ENCODE measurements around the gene TBL1XR1. TPM values are rescaled to one million over a fixed set of nuclear protein-coding genes. Genes with fewer than 3 reads are reported as not detected.

Gene TBL1XR1
- total RNA-seq, 1 donor from 2014 or later = 102 TPM

GRCh38 chr3:176994393-176994792 is 202.9 kb downstream of the TBL1XR1 start:
- TF ChIP-seq, protein P1, sequence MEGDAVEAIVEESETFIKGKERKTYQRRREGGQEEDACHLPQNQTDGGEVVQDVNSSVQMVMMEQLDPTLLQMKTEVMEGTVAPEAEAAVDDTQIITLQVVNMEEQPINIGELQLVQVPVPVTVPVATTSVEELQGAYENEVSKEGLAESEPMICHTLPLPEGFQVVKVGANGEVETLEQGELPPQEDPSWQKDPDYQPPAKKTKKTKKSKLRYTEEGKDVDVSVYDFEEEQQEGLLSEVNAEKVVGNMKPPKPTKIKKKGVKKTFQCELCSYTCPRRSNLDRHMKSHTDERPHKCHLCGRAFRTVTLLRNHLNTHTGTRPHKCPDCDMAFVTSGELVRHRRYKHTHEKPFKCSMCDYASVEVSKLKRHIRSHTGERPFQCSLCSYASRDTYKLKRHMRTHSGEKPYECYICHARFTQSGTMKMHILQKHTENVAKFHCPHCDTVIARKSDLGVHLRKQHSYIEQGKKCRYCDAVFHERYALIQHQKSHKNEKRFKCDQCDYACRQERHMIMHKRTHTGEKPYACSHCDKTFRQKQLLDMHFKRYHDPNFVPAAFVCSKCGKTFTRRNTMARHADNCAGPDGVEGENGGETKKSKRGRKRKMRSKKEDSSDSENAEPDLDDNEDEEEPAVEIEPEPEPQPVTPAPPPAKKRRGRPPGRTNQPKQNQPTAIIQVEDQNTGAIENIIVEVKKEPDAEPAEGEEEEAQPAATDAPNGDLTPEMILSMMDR (IDR thresholded peaks at IDR 0.05; ENCODE audit: borderline replicate concordance) = no peak
- intact Hi-C loops (cut with micrococcal nuclease) = no loop called here
- Histone ChIP-seq H3K9me3 (replicated peaks) (peaks cover 11% of the 10 kb centered on the region), H3K36me3 (no peaks in the 10 kb centered on the region), H3K27ac (replicated peaks) (no peak overlapping the region), H3K4me3 (no peak overlapping the region), H3K4me1 (no peaks in the 10 kb centered on the region), H3K27me3 (ENCODE audit: low read depth) (no peaks in the 10 kb centered on the region)
- DNase-seq = no peak

GRCh38 chr3:176992978-176993377 is 204.3 kb downstream of the TBL1XR1 start:
- TF ChIP-seq, protein P1 (IDR thresholded peaks at IDR 0.05; ENCODE audit: borderline replicate concordance) = no peak
- H3K4me3 ChIP-seq = no peak overlapping the region
- intact Hi-C loops (cut with micrococcal nuclease) = no loop called here
- no peak for DNase-seq
- H3K4me1 ChIP-seq = peaks cover 5% of the 10 kb centered on the region
- H3K36me3 ChIP-seq = no peaks in the 10 kb centered on the region
- no peak overlapping the region for H3K27ac ChIP-seq (replicated peaks)
- no peaks in the 10 kb centered on the region for H3K27me3 ChIP-seq (ENCODE audit: low read depth)
- peaks cover 11% of the 10 kb centered on the region for H3K9me3 ChIP-seq (replicated peaks)

DNA sequence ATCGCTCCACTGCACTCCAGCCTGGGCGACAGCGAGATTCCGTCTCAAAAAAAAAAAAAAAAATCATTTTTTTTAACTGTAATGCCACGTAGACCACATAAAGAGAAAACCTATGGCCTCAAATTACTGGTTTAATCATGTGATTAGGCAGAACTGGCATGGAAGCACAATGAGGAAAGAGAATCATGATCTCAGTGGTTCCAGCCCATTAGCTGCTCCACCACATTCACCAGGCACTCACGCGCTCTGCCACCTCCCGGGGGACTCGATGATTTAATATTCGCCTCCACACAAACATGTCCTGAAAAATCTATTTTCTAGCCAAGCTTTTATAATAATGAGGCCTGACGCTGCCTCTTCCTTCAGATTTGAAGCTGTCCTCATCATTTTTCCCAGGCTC is 204.7 kb downstream of the TBL1XR1 start:
- Histone ChIP-seq H3K27me3 (ENCODE audit: low read depth) (no peaks in the 10 kb centered on the region), H3K9me3 (replicated peaks) (peaks cover 11% of the 10 kb centered on the region), H3K4me1 (peaks cover 6% of the 10 kb centered on the region), H3K36me3 (no peaks in the 10 kb centered on the region), H3K27ac (replicated peaks) (no peak overlapping the region), H3K4me3 (no peak overlapping the region)
- DNase-seq = no peak
- TF ChIP-seq, protein P1 (IDR thresholded peaks at IDR 0.05; ENCODE audit: borderline replicate concordance) = no peak
- intact Hi-C loops (cut with micrococcal nuclease) = no loop called here

DNA sequence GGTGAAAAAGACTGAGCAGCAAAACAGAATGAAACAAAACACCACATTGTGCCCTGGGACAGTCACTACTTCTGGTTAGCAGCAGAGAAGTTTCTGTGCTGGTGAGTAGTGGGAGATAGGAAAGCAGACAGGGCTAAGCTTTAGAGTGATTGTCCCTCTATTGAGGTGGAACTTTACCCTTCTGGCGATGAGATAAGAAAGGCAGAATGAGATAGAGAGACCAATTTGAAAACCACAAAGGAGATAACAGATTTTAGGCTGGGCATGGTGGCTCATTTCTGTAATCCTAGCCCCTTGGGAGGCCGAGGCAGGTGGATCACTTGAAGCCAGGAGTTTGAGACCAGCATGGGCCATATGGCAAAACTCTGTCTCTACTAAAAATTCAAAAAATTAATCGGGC is 208.5 kb downstream of the TBL1XR1 start:
- Histone ChIP-seq H3K36me3 (no peaks in the 10 kb centered on the region), H3K27ac (replicated peaks) (no peak overlapping the region), H3K4me3 (no peak overlapping the region), H3K4me1 (peaks cover 6% of the 10 kb centered on the region), H3K9me3 (replicated peaks) (peaks cover 11% of the 10 kb centered on the region), H3K27me3 (ENCODE audit: low read depth) (no peaks in the 10 kb centered on the region)
- no peak for DNase-seq
- intact Hi-C loops (cut with micrococcal nuclease) = no loop called here
- TF ChIP-seq, protein P1 (IDR thresholded peaks at IDR 0.05; ENCODE audit: borderline replicate concordance) = no peak

GRCh38 chr3:176987901-176988650 is 209.2 kb downstream of the TBL1XR1 start:
- H3K27me3 ChIP-seq (ENCODE audit: low read depth) = no peaks in the 10 kb centered on the region
- H3K9me3 ChIP-seq (replicated peaks) = peaks cover 11% of the 10 kb centered on the region
- no peak overlapping the region for H3K27ac ChIP-seq (replicated peaks)
- peaks cover 6% of the 10 kb centered on the region for H3K4me1 ChIP-seq
- no peaks in the 10 kb centered on the region for H3K36me3 ChIP-seq
- intact Hi-C loops (cut with micrococcal nuclease) = no loop called here
- DNase-seq = no peak
- H3K4me3 ChIP-seq = no peak overlapping the region
- TF ChIP-seq, protein P1 (IDR thresholded peaks at IDR 0.05; ENCODE audit: borderline replicate concordance) = no peak

All from left ventricle myocardium inferior (tissue), 1 donor.